Mesodermal cell (in vitro differentiated cells): Measurements from ENCODE around the gene KRTAP5-3.
"Not testable (repeated sequence)": the region's sequence is repeated elsewhere in the genome, so short reads cannot be mapped to it uniquely, and the experiment has no call there.

Experiments
- H3K27ac ChIP-seq: 2 replicates; pipeline ENCODE4 v1.7.0; 2013; ENCODE audit warnings: mild to moderate bottlenecking, low read depth, low read length, moderate library complexity; ENCODE audit not compliant: severe bottlenecking
- H3K36me3 ChIP-seq: 2 replicates; pipeline ENCODE4 v1.7.1; 2013; ENCODE audit warnings: mild to moderate bottlenecking, low read length, moderate library complexity; ENCODE audit not compliant: control insufficient read depth, insufficient read depth
- H3K4me1 ChIP-seq: one replicate; pipeline ENCODE4 v1.7.1; 2013; ENCODE audit warnings: mild to moderate bottlenecking, low read length; ENCODE audit not compliant: insufficient read depth, control insufficient read depth, poor library complexity, severe bottlenecking
- H3K4me3 ChIP-seq: 2 replicates; pipeline ENCODE4 v1.7.0; 2013; ENCODE audit warnings: low read length, control low read depth, mild to moderate bottlenecking; ENCODE audit not compliant: insufficient read depth, poor library complexity, severe bottlenecking; ENCODE audit errors: extremely low read depth
- H3K9me3 ChIP-seq: 2 replicates; pipeline ENCODE4 v1.7.1; 2013; ENCODE audit warnings: mild to moderate bottlenecking, low read length, moderate library complexity; ENCODE audit not compliant: control insufficient read depth
- WGBS, 2 experiments: methylation state at CpG; one replicate each; pipeline ENCODE4 v1.1.5; 2013; ENCODE audit warnings: missing lambda C conversion rate in 2 of 2; ENCODE audit not compliant: insufficient coverage in 2 of 2; 5-methylcytosine and 5-hydroxymethylcytosine counted together

Gene KRTAP5-3

GRCh38 chr11:1651411-1651980, 43.2 kb upstream of the KRTAP5-3 start:
- Histone ChIP-seq H3K27ac (no peak overlapping the region), H3K36me3 (no peaks in the 10 kb centered on the region), H3K9me3 (no peaks in the 10 kb centered on the region), H3K4me3 (no peak overlapping the region), H3K4me1 (peaks cover 9% of the 10 kb centered on the region)
- WGBS, 2 experiments: 77 to 79% methylated on average over 5 to 6 of the region's 7 CpGs

GRCh38 chr11:1650918-1651262, 42.6 kb upstream of the KRTAP5-3 start:
- 76 to 83% methylated on average over 4 to 5 of the region's 5 CpGs for WGBS, 2 experiments
- no peak overlapping the region for H3K27ac ChIP-seq

GRCh38 chr11:1650034-1650917, 42.0 kb upstream of the KRTAP5-3 start:
- H3K9me3 ChIP-seq: no peaks in the 10 kb centered on the region
- H3K27ac ChIP-seq: no peak overlapping the region
- no peaks in the 10 kb centered on the region for H3K36me3 ChIP-seq
- no peak overlapping the region for H3K4me3 ChIP-seq
- peaks cover 9% of the 10 kb centered on the region for H3K4me1 ChIP-seq
- WGBS, 2 experiments: 77 to 83% methylated on average over 11 of the region's 15 CpGs

More at GRCh38 chr11:1650918-1651262, 42.6 kb upstream of the KRTAP5-3 start:
- Histone ChIP-seq H3K4me1 (peaks cover 9% of the 10 kb centered on the region), H3K4me3 (no peak overlapping the region), H3K9me3 (no peaks in the 10 kb centered on the region), H3K36me3 (no peaks in the 10 kb centered on the region)

- Histone ChIP-seq H3K27ac (no peak overlapping the region), H3K36me3 (no peaks in the 10 kb centered on the region), H3K9me3 (no peaks in the 10 kb centered on the region), H3K4me1 (peaks cover under 1% of the 10 kb centered on the region), H3K4me3 (no peak overlapping the region)
- WGBS, 2 experiments: 89 to 93% methylated on average over 20 to 22 of the region's 28 CpGs
Observed at GRCh38 chr11:1648653-1649420, 40.6 kb upstream of the KRTAP5-3 start.

GRCh38 chr11:1647901-1648652, 39.8 kb upstream of the KRTAP5-3 start:
- H3K4me3 ChIP-seq: no peak overlapping the region
- H3K36me3 ChIP-seq: no peaks in the 10 kb centered on the region
- H3K9me3 ChIP-seq: no peaks in the 10 kb centered on the region
- no peak overlapping the region for H3K27ac ChIP-seq
- 90% methylated on average over 26 to 33 of the region's 35 CpGs for WGBS, 2 experiments
- no peaks in the 10 kb centered on the region for H3K4me1 ChIP-seq

GRCh38 chr11:1646540-1646939, 38.3 kb upstream of the KRTAP5-3 start:
- WGBS, 2 experiments: 94% methylated on average over 3 of the region's 10 CpGs; no CpG with 5 or more reads in 1 of the 2 experiments
- H3K36me3 ChIP-seq, H3K4me1 ChIP-seq, H3K27ac ChIP-seq, H3K9me3 ChIP-seq, H3K4me3 ChIP-seq: not testable (repeated sequence)

GRCh38 chr11:1645357-1645821, 37.1 kb upstream of the KRTAP5-3 start:
- Histone ChIP-seq H3K4me1 (no peaks in the 10 kb centered on the region), H3K4me3 (no peak overlapping the region)
- 90 to 91% methylated on average over 10 to 12 of the region's 12 CpGs for WGBS, 2 experiments

GRCh38 chr11:1644601-1645356, 36.5 kb upstream of the KRTAP5-3 start:
- no peak overlapping the region for H3K4me3 ChIP-seq
- no peak overlapping the region for H3K27ac ChIP-seq
- H3K36me3 ChIP-seq: no peaks in the 10 kb centered on the region
- H3K4me1 ChIP-seq: no peaks in the 10 kb centered on the region
- no peaks in the 10 kb centered on the region for H3K9me3 ChIP-seq
- 87 to 90% methylated on average over 15 of the region's 20 CpGs for WGBS, 2 experiments

More at GRCh38 chr11:1645357-1645821, 37.1 kb upstream of the KRTAP5-3 start:
- Histone ChIP-seq H3K9me3 (no peaks in the 10 kb centered on the region), H3K27ac (no peak overlapping the region), H3K36me3 (no peaks in the 10 kb centered on the region)

GRCh38 chr11:1643146-1643690, 35.0 kb upstream of the KRTAP5-3 start:
- Histone ChIP-seq H3K4me3 (no peak overlapping the region), H3K27ac (no peak overlapping the region), H3K9me3 (no peaks in the 10 kb centered on the region), H3K4me1 (no peaks in the 10 kb centered on the region), H3K36me3 (no peaks in the 10 kb centered on the region)
- WGBS, 2 experiments: 83 to 92% methylated on average over 3 to 14 of the region's 20 CpGs
